Stomach smooth muscle (tissue), 2 donors: ENCODE results near the gene PIK3R2.
"Not testable (repeated sequence)": the region's sequence is repeated elsewhere in the genome, so short reads cannot be mapped to it uniquely, and the experiment has no call there.

Experiments used
- H3K27ac ChIP-seq: one replicate; pipeline ENCODE4 v1.7.0; 2013; ENCODE audit warnings: mild to moderate bottlenecking, low read length, inconsistent platforms
- H3K27me3 ChIP-seq, 2 donors: one replicate each; pipeline ENCODE4 v1.7.0; 2013; ENCODE audit warnings: low read length in 2 of 2; ENCODE audit not compliant: insufficient read depth in 2 of 2, control insufficient read depth in 1 of 2
- H3K36me3 ChIP-seq, 2 donors: one replicate each; pipeline ENCODE4 v1.7.0; 2013; ENCODE audit warnings: low read length in 2 of 2; ENCODE audit not compliant: control insufficient read depth in 2 of 2, insufficient read depth in 2 of 2
- H3K4me1 ChIP-seq: one replicate; pipeline ENCODE4 v1.7.0; 2013; ENCODE audit warnings: low read length; ENCODE audit not compliant: control insufficient read depth, insufficient read depth
- H3K4me3 ChIP-seq, 2 donors: one replicate each; pipeline ENCODE4 v1.7.0; 2013; ENCODE audit warnings: low read length in 2 of 2
- H3K9ac ChIP-seq, 2 donors: one replicate each; pipeline ENCODE4 v1.7.0; 2013; ENCODE audit warnings: low read length in 2 of 2, mild to moderate bottlenecking in 1 of 2
- H3K9me3 ChIP-seq, 2 donors: one replicate each; pipeline ENCODE4 v1.7.0; 2013; ENCODE audit warnings: low read length in 2 of 2; ENCODE audit not compliant: control insufficient read depth in 2 of 2
- donor health status: healthy.
- donor health status: Pancreatic carcinoma.

Gene PIK3R2

DNA sequence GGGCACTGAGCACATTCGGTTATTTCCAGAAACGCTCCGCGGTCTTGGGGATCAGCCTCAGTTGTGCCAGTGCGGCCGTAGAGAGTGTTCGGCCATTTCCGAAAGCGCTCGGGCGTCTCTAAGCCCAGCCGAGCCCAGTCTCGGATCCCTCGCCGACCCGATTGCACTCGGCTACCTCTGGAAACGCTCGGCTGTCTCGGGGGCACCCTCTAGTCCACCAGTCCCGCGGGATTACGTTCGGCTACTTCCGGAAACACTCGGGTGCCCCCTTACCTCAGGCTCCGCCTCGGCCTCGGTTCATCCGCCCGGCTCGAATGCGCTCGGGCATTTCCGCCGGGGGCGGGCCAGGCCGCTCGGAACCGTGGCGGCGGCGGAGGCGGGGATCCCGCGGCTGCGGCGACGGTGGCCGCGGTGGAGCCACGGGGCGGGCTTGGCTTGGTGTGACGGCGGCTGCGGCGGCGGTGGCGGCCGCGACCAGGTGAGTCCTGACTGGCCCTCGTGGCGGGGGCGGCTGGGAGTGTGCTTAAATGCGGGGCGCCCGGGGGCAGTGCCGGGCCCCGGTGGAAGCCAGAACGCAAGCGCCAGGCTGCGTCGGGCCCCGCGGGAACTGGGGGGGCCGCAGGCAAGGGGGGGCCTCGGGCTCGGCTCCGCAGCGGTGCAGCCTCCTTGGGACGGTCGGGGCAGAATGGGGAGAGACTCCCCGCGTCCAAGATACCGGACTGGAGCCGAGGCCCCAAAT is at the start of gene PIK3R2:
Gene PIK3R2, plus strand, starts transcription at position 347 of the 739 bp plus-strand sequence. CDS start 2,717 bp downstream, outside the sequence.
- H3K36me3 ChIP-seq, result no peaks in the 10 kb centered on the region
- peak within 1 kb of the TSS; percentile 94 for H3K27ac ChIP-seq
- H3K4me1 ChIP-seq, result peaks cover 52% of the 10 kb centered on the region

DNA sequence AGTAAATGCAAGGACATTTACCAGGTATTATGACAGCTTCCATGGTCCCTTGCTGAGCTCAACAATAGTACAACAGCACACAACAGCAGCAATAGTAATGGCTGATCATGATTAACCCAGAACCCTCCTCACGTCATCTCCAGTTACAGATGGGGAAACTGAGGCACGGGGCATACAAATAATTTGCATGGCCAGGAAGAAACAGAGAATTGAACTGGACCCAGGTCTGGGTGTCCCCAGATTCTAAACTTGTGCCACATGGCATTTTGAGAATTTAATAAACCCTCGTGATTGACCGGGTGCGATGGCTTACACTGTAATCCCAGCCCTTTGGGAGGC is 48.2 kb upstream of the PIK3R2 start:
- Histone ChIP-seq H3K4me1 (peaks cover 15% of the 10 kb centered on the region), H3K9ac (peak overlapping the region; percentile 39 to 64)

More for the DNA sequence above, at the start of gene PIK3R2:
- H3K27me3 ChIP-seq, result no peaks in the 10 kb centered on the region
- peak within 1 kb of the TSS; percentile 88 for H3K4me3 ChIP-seq
- no peaks in the 10 kb centered on the region for H3K9me3 ChIP-seq
- H3K9ac ChIP-seq, result peak within 1 kb of the TSS; percentile 96 to 98

DNA sequence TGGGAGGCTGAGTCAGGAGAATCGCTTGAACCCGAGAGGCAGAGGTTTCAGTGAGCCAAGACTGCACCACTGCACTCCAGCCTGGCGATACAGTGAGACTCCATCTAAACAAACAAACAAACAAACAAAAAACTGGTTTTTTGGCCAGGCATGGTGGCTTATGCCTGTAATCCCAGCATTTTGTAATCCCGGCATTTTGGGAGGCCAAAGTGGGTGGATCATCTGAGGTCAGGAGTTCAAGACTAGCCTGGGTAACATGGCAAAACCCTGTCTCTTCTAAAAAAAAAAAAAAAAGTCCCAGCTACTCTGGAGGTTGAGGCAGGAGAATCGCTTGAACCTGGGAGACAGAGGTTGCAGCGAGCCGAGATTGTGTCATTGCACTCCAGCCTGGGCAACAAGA is 47.7 kb upstream of the PIK3R2 start:
- H3K27me3 ChIP-seq, result peaks cover 13 to 37% of the 10 kb centered on the region in 2 donors

More for the DNA sequence above, 48.2 kb upstream of the PIK3R2 start:
- H3K4me3 ChIP-seq, result peak overlapping the region; percentile 70 to 74
- no peaks in the 10 kb centered on the region for H3K36me3 ChIP-seq
- H3K27me3 ChIP-seq, result peaks cover 14 to 34% of the 10 kb centered on the region in 2 donors
- no peaks in the 10 kb centered on the region for H3K9me3 ChIP-seq
- no peak overlapping the region for H3K27ac ChIP-seq

DNA sequence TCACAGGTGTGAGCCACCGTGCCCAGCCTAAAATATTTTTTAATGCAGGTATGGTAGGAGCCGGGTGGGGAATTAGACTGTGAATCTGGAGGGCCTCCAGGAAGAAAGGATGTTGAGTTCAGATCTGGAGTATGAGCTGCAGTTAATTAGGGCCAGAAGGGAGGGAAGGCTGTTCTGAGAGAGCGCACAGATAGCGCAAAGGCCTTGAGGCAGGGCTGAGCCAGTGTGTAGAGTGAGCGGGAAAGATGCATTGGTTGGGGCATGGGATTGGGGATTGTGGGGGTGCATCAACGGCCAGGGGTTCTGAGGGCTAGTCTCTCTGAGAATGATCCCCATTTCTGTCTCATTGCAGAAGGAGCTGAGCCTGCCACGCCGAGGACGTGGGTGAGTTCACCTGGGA is 45.7 kb upstream of the PIK3R2 start:
- Histone ChIP-seq H3K9me3 (no peaks in the 10 kb centered on the region), H3K27me3 (peaks cover 15 to 40% of the 10 kb centered on the region in 2 donors), H3K27ac (no peak overlapping the region)

More for the DNA sequence above, 47.7 kb upstream of the PIK3R2 start:
- H3K27ac ChIP-seq, H3K36me3 ChIP-seq, H3K9me3 ChIP-seq, H3K9ac ChIP-seq, H3K4me3 ChIP-seq: not testable (repeated sequence)
- peaks cover 19% of the 10 kb centered on the region for H3K4me1 ChIP-seq

DNA sequence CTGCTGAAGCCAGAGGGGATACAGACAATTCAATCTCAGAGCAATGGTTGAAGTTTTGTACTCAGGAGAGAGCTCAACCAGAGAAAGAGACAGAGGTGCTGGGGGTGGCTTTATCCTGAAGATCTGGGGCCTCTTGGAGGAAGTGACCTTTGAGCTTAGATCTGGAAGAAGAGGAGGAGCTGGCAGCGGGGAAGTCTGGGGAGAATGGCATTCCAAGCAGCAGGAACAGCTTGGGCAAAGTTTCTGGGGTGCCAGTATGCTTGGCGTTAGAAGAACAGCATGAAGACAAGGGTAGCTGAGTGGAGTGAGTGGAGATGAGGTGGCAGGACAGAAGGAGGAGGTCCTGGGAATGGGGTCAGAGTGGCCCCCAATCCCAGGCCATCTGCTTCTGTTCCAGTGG is 44.1 kb upstream of the PIK3R2 start:
- Histone ChIP-seq H3K4me3 (no peak overlapping the region), H3K27ac (no peak overlapping the region), H3K4me1 (peaks cover 25% of the 10 kb centered on the region), H3K27me3 (peaks cover 15 to 30% of the 10 kb centered on the region in 2 donors), H3K36me3 (no peaks in the 10 kb centered on the region), H3K9me3 (no peaks in the 10 kb centered on the region), H3K9ac (no peak overlapping the region)

More for the DNA sequence above, 45.7 kb upstream of the PIK3R2 start:
- Histone ChIP-seq H3K36me3 (no peaks in the 10 kb centered on the region), H3K4me1 (peaks cover 25% of the 10 kb centered on the region), H3K4me3 (no peak overlapping the region), H3K9ac (no peak overlapping the region)

DNA sequence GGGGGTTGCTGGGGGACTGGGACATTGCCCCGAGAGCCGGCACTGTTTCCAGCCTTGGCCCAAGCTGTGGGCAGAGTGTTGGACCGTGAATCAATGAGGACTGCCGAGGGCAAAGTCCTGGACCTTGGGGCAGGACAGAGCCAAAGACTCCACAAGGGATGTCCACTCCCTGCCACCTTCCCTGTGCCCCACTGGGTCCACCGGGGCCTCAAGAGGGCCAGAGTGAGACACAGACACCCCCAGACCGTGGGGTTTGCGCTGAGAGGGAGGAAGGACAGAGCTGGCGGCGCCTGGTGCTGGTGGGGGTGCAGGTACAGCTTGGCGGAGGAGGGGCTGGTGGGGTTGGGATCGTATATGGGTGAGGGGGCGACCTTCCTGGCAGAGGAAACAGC is 43.6 kb upstream of the PIK3R2 start:
- H3K4me1 ChIP-seq, result peaks cover 21% of the 10 kb centered on the region
- peak overlapping the region in 1 of 2 donors; percentile 38 for H3K9ac ChIP-seq
- peak overlapping the region; percentile 68 to 76 for H3K4me3 ChIP-seq
- H3K9me3 ChIP-seq, result no peaks in the 10 kb centered on the region
- no peak overlapping the region for H3K27ac ChIP-seq
- H3K27me3 ChIP-seq, result peaks cover 13 to 30% of the 10 kb centered on the region in 2 donors
- no peaks in the 10 kb centered on the region for H3K36me3 ChIP-seq

DNA sequence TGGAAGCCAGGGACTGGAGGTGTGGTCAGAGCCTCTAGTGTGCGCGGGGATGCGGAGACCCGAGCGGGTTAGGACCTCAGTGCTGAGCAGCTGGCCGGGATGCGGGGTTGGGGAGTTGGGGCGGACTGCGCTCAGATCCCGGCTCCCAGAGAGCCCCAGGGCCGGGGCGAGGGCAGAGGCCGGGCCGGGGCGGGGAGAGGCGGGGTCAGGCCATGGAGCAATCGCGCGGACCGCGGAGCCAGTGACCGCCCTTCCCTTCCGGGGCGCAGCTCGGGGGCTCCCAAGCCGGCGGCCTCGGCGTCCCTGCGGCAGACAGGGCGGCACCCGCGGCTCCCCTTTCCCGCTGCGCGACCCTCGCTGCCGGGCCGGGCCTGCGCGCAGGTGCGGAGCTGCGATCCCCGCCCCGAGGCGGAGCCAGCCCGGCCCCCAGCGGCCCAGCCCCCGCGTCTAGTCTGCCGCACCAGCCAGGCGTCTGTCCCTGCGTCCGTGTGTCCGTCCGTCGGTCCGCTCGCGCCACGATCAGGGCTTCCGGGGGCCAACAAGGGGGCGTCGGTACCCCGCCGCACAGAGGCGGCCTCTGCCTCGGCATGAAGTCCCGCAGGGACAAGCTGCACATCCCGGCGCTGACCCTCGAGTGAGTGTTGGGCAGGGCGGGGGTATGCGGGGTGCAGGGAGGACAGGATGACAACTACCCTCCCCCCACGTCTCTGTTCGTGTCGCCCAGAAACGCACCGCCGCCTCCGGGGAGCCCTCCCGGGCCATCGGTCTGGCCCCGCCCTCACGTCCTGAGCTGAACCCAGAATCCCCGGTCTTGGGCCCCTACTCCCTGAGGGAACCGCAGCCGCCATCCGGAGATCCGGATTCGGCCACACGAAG is 43.0 kb upstream of the PIK3R2 start:
- Histone ChIP-seq H3K36me3 (no peaks in the 10 kb centered on the region), H3K9me3 (no peaks in the 10 kb centered on the region), H3K27me3 (peaks cover 13 to 25% of the 10 kb centered on the region in 2 donors), H3K27ac (no peak overlapping the region), H3K9ac (peak overlapping the region; percentile 51 to 60), H3K4me1 (peaks cover 15% of the 10 kb centered on the region), H3K4me3 (peak overlapping the region; percentile 68 to 76)

DNA sequence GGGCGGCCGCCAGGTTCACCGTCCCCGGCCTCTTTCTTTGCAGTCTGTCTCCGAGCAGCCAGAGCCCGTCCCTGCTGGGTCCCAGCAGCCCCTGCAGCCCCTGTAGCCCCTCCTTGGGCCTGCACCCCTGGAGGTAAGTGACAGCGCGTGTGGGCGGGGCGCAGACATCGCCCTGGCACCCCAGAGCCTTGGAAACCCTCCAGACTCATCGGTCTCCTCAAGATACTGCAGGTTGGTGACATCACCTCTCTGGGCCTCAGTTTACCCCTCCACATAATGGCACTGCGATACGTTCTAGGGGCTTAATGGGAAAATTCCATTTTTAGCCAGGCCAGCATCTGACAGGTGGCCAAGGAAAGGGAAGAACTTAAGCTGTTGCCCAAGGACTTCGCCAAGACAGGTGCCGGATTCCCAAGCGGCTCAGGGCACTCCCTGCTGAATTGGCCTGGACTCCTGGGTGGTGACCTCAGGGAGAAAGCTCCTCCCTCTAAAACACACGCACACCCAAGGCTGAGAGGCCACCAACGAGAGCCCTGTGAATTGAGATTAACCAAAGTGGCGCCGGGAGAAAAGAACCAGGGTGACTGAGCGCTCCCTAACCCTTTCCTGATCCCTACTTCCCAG is 42.2 kb upstream of the PIK3R2 start:
- Histone ChIP-seq H3K27me3 (peaks cover 11 to 25% of the 10 kb centered on the region in 2 donors), H3K4me3 (peak overlapping the region; percentile 68 to 76), H3K36me3 (no peaks in the 10 kb centered on the region), H3K4me1 (peaks cover 15% of the 10 kb centered on the region), H3K9me3 (no peaks in the 10 kb centered on the region), H3K9ac (no peak overlapping the region), H3K27ac (no peak overlapping the region)

DNA sequence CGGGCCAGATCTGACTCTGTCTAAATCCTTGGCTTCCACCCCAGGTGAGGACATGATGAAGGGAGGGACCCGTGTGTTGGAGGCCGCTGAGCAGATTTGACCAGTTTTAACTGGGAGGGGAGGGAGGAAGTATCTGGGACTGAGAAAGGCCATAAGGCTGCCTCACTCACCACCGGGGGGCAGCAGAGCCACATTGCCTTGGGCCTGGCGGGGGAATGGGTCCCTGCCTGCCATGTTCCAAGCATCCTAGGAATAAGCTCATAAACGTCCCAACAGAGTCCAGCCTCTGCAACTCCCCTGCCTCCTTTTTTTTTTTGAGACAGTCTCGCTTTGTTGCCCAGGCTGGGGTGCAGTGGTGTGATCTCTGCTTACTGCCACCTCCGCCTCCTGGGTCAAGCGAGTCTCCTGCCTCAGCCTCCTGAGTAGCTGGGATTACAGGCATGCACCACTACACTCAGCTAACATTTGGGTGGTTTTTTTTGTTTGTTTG is 39.9 kb upstream of the PIK3R2 start:
- H3K9ac ChIP-seq, result no peak overlapping the region
- H3K36me3 ChIP-seq, result no peaks in the 10 kb centered on the region
- no peak overlapping the region for H3K4me3 ChIP-seq
- H3K27me3 ChIP-seq, result peaks cover 8 to 21% of the 10 kb centered on the region in 2 donors
- H3K4me1 ChIP-seq, result peaks cover 23% of the 10 kb centered on the region
- H3K27ac ChIP-seq, result no peak overlapping the region
- no peaks in the 10 kb centered on the region for H3K9me3 ChIP-seq

DNA sequence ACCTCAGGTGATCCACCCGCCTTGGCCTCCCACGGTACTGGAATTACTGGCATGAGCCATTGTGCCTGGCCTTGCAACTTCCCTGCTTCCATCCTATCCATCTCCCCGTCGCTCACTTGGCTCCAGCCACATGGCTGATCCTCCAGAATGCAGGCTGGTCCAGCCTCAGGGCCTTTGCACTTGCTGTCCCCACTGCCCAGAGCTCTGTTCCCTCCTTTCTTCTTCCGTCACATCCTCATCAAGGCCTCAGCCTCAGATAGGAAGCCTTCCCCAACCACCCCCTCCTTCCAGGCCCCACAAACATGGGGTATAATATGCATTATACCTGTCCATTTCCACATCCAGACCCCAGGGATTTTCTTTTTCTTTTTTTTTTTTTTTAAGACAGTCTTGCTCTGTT is 39.1 kb upstream of the PIK3R2 start:
- H3K4me3 ChIP-seq, result no peak overlapping the region
- no peaks in the 10 kb centered on the region for H3K36me3 ChIP-seq
- peaks cover 31% of the 10 kb centered on the region for H3K4me1 ChIP-seq
- H3K9ac ChIP-seq, result peak overlapping the region in 1 of 2 donors; percentile 21
- no peaks in the 10 kb centered on the region for H3K9me3 ChIP-seq
- H3K27ac ChIP-seq, result no peak overlapping the region
- H3K27me3 ChIP-seq, result peaks cover 8 to 21% of the 10 kb centered on the region in 2 donors
